A549 (cell line): ENCODE data around the gene CASP6. TPM values are rescaled to one million over a fixed set of nuclear protein-coding genes. Genes with fewer than 3 reads are reported as not detected.

Experiments
- ATAC-seq, 2 experiments: fragments of 200-7000 bp in 1 of 2; fragments of >200 bp in 1 of 2; cut with Nextera tagmentation in 1 of 2; cut with Tn5 transposase in 1 of 2; 3 replicates each; pipeline versions ENCODE4 v1.8.0 to v1.9.1; 2018 to 2020; ENCODE audit warnings: mild to moderate bottlenecking in 1 of 2, moderate library complexity in 1 of 2
- CTCF ChIA-PET: fragments of 300-600 bp; sonication (Branson Sonifier 250); formaldehyde crosslinking; extraction: SDS; loops from one replicate; lab custom pipeline; 2021; ENCODE audit warnings: antibody characterized with exemption, inconsistent platforms; lab: Yijun Ruan, JAX
- POLR2A ChIA-PET: fragments of 350-600 bp; formaldehyde crosslinking; extraction: SDS; loops from one replicate; lab custom pipeline; 2021; ENCODE audit warnings: antibody characterized with exemption, inconsistent platforms; lab: Yijun Ruan, JAX
- DNase-seq, 2 experiments: peaks; one replicate each; pipeline versions ENCODE4 v3.0.0 to v3.0.0-alpha.2; 2011 to 2016; ENCODE audit warnings: low read depth in 1 of 2, low spot score in 1 of 2
- FAIRE-seq: peaks from 2 replicates; lab custom pipeline; 2011; peaks lifted over from hg19 to GRCh38; lab: Jason Lieb, UNC
- H3K27ac ChIP-seq, 2 experiments: fragments of >200 bp; sonication (Bioruptor Twin); formaldehyde crosslinking; 3 replicates each; pipeline ENCODE4 v1.5.1; 2016 to 2017
- H3K4me1 ChIP-seq: fragments of >200 bp; sonication (Bioruptor Twin); formaldehyde crosslinking; 3 replicates; pipeline ENCODE4 v1.6.1; 2016
- H3K4me2 ChIP-seq: fragments of >200 bp; sonication (Bioruptor Twin); formaldehyde crosslinking; 3 replicates; pipeline ENCODE4 v1.6.1; 2016
- H3K4me3 ChIP-seq: fragments of >200 bp; sonication (Bioruptor Twin); formaldehyde crosslinking; 3 replicates; pipeline ENCODE4 v1.5.1; 2016
- H3K9me3 ChIP-seq: fragments of >200 bp; sonication (Bioruptor Twin); formaldehyde crosslinking; 3 replicates; pipeline ENCODE4 v1.6.1; 2016
- CEBPB ChIP-seq, 2 experiments: fragments of >200 bp in 1 of 2; sonication (Bioruptor Twin) in 1 of 2; formaldehyde crosslinking in 1 of 2; IDR thresholded peaks; 2 replicates each; pipeline ENCODE4 v1.6.1; 2012 to 2016
- CHD2 ChIP-seq: fragments of 150-350 bp; IDR thresholded peaks from 2 replicates; pipeline ENCODE4 v1.6.1; 2014; ENCODE audit warnings: low read length; ENCODE audit not compliant: partially characterized antibody
- EP300 ChIP-seq, 2 experiments: fragments of >200 bp; sonication (Bioruptor Twin); formaldehyde crosslinking; IDR thresholded peaks; 2 replicates in 1 of 2; 3 replicates in 1 of 2; pipeline ENCODE4 v1.6.1; 2016 to 2017
- FOSB ChIP-seq: fragments of 250-450 bp; sonication (Bioruptor Pico); IDR thresholded peaks from 2 replicates; pipeline ENCODE4 v1.5.0; 2020; ENCODE audit warnings: mild to moderate bottlenecking, moderate library complexity
- GATA3 ChIP-seq: IDR thresholded peaks from 2 replicates; pipeline ENCODE4 v1.6.1; 2012; ENCODE audit warnings: borderline replicate concordance
- HDAC2 ChIP-seq: fragments of 200-600 bp; sonication (generic); IDR thresholded peaks from 2 replicates; pipeline ENCODE4 v1.6.1; 2016
- HEYL ChIP-seq: fragments of 250-450 bp; sonication (Bioruptor Pico); IDR thresholded peaks from 2 replicates; pipeline ENCODE4 v1.8.0; 2021; ENCODE audit warnings: mild to moderate bottlenecking, moderate library complexity
- JUNB ChIP-seq: fragments of >200 bp; sonication (Bioruptor Twin); formaldehyde crosslinking; IDR thresholded peaks from 2 replicates; pipeline ENCODE4 v1.6.1; 2016
- MAFK ChIP-seq: fragments of 450-650 bp; IDR thresholded peaks from 2 replicates; pipeline ENCODE4 v1.6.1; 2014; ENCODE audit not compliant: partially characterized antibody
- MAZ ChIP-seq: fragments of 150-350 bp; IDR thresholded peaks from 2 replicates; pipeline ENCODE4 v1.6.1; 2014; ENCODE audit warnings: antibody characterized with exemption, low read depth, low read length, borderline replicate concordance
- POLR2AphosphoS2 ChIP-seq: conservative IDR thresholded peaks from 2 replicates; pipeline ENCODE4 v1.6.1; 2012; ENCODE audit warnings: low read length, improper control_type of control experiment, inconsistent platforms
- SREBF2 ChIP-seq: fragments of 450-650 bp; IDR thresholded peaks from 2 replicates; pipeline ENCODE4 v1.6.1; 2014; ENCODE audit warnings: mild to moderate bottlenecking, moderate library complexity
- TFCP2L1 ChIP-seq: fragments of 250-450 bp; sonication (Bioruptor Pico); IDR thresholded peaks from 2 replicates; pipeline ENCODE4 v1.5.0; 2021; ENCODE audit warnings: mild to moderate bottlenecking
- ZFP36 ChIP-seq: fragments of 450-650 bp; IDR thresholded peaks from 2 replicates; pipeline ENCODE4 v1.6.1; 2014; ENCODE audit warnings: borderline replicate concordance; ENCODE audit not compliant: partially characterized antibody
- WGBS: methylation state at CpG from one replicate; pipeline ENCODE4 v1.1.6; 2017; ENCODE audit errors: missing lambda C conversion rate; 5-methylcytosine and 5-hydroxymethylcytosine counted together
- polyA plus RNA-seq, 4 experiments: library from polyadenylated mRNA; depleted of rRNA in 3 of 4; stranded (reverse); fragments of >200 nt; fragmentation: RNase III in 1 of 4; extraction: RNeasy Plus Mini Kit Qiagen cat#74134 plus additional on column Dnase treatment in 1 of 4; gene quantifications; 2 replicates in 3 of 4; 3 replicates in 1 of 4; pipeline ENCODE4 v1.2.3, GENCODE V29; 2011 to 2017
- TF ChIP-seq, protein P1 (sequence below): fragments of 450-650 bp; IDR thresholded peaks from 2 replicates; pipeline ENCODE4 v1.6.1; 2014; ENCODE audit warnings: antibody characterized with exemption
- TF ChIP-seq, protein P2 (sequence below): IDR thresholded peaks from 2 replicates; pipeline ENCODE4 v1.6.1; 2012; ENCODE audit warnings: low read depth, borderline replicate concordance
- TF ChIP-seq, protein P3 (sequence below): fragments of >200 bp; sonication (Bioruptor Twin); formaldehyde crosslinking; IDR thresholded peaks from 3 replicates; pipeline ENCODE4 v1.5.1; 2016
- TF ChIP-seq, protein P4 (sequence below): IDR thresholded peaks from 2 replicates; pipeline ENCODE4 v1.6.1; 2012

The CASP6 gene
- polyA plus RNA-seq, 2 of the 4 experiments (the other 2 are of a cell fraction): 19.2 to 32.6 TPM

DNA sequence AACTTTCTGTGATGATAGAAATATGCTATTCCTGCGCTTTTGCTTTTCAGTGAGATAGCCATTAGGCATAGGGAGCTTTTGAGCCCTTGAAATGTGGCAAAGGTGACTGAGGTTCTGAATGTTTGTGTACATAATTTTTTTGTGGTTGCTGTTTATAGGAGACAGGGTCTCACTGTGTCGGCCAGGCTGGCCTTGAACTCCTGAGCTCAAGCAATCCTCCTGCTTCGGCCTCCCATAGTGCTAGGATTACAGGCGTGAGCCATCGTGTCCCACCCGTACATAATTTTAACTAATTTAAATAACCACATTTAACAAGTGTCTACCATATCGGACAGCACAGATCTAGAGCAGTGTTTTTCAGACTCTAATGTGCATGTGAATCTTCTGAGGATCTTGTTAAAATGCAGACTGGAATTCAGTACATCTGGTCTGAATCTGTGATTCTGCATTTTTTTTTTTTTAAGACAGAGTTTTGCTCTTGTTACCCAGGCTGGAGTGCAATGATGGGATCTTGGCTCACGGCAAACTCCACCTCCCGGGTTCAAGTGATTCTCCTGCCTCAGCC, 45.3 kb downstream of the CASP6 start:
- FAIRE-seq: no peak
- Histone ChIP-seq H3K27ac (no peak overlapping the region), H3K4me2 (no peak overlapping the region), H3K4me3 (no peak overlapping the region), H3K9me3 (no peaks in the 10 kb centered on the region), H3K4me1 (no peaks in the 10 kb centered on the region)
- POLR2A ChIA-PET: no interaction called here
- no peak for TF ChIP-seq POLR2AphosphoS2
- TF ChIP-seq, protein P1, sequence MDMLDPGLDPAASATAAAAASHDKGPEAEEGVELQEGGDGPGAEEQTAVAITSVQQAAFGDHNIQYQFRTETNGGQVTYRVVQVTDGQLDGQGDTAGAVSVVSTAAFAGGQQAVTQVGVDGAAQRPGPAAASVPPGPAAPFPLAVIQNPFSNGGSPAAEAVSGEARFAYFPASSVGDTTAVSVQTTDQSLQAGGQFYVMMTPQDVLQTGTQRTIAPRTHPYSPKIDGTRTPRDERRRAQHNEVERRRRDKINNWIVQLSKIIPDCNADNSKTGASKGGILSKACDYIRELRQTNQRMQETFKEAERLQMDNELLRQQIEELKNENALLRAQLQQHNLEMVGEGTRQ: no peak
- no peak for TF ChIP-seq TFCP2L1 (CRISPR knock-in tag)
- no peak for TF ChIP-seq MAZ
- no peak for TF ChIP-seq CEBPB (IDR thresholded peaks at IDR 0.05)
- TF ChIP-seq HEYL: no peak
- no peak for TF ChIP-seq ZFP36
- no peak for TF ChIP-seq CHD2
- no peak for TF ChIP-seq EP300 (IDR thresholded peaks at IDR 0.05)
- TF ChIP-seq, protein P2, sequence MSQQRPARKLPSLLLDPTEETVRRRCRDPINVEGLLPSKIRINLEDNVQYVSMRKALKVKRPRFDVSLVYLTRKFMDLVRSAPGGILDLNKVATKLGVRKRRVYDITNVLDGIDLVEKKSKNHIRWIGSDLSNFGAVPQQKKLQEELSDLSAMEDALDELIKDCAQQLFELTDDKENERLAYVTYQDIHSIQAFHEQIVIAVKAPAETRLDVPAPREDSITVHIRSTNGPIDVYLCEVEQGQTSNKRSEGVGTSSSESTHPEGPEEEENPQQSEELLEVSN: no peak
- DNase-seq: no peak
- CTCF ChIA-PET: interaction anchor here (2.3 kb wide), 1 partner anchor 225 kb away, joined by 8 read pairs; the partner anchor contains the start of gene SEC24B
- ATAC-seq: no peak
- 91% methylated on average over 9 of the region's 9 CpGs for WGBS

DNA sequence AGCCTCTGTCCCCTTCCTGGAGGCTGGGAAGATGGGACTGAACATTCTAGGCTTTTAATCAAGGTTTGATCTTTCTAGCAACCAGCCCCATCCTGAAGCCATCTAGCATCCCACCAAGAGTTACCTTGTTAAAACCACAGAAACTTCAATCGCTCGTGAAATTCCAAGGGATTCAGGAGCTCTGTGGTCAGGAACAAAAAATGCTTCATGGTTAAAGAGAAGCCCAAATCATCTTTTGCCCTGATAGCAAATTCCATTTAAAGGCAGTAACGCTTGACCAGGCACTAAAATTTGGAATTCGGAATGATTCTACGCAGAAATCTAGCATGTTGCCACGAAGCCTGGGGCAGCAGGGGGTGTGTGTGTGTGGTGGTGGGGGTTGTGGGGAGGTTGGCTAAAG, 47.8 kb downstream of the CASP6 start:
- POLR2A ChIA-PET: no interaction called here
- no peaks in the 10 kb centered on the region for H3K9me3 ChIP-seq
- H3K27ac ChIP-seq: no peak overlapping the region
- H3K4me2 ChIP-seq: no peak overlapping the region
- ATAC-seq (no peak), FAIRE-seq (no peak), DNase-seq (no peak)
- no peaks in the 10 kb centered on the region for H3K4me1 ChIP-seq
- no peak overlapping the region for H3K4me3 ChIP-seq
- WGBS: 62% methylated on average over 4 of the region's 6 CpGs
- CTCF ChIA-PET: interaction anchor here (1.8 kb wide), 1 partner anchor 228 kb away, joined by 3 read pairs; no protein-coding TSS in a partner anchor
- TF ChIP-seq, protein P3, sequence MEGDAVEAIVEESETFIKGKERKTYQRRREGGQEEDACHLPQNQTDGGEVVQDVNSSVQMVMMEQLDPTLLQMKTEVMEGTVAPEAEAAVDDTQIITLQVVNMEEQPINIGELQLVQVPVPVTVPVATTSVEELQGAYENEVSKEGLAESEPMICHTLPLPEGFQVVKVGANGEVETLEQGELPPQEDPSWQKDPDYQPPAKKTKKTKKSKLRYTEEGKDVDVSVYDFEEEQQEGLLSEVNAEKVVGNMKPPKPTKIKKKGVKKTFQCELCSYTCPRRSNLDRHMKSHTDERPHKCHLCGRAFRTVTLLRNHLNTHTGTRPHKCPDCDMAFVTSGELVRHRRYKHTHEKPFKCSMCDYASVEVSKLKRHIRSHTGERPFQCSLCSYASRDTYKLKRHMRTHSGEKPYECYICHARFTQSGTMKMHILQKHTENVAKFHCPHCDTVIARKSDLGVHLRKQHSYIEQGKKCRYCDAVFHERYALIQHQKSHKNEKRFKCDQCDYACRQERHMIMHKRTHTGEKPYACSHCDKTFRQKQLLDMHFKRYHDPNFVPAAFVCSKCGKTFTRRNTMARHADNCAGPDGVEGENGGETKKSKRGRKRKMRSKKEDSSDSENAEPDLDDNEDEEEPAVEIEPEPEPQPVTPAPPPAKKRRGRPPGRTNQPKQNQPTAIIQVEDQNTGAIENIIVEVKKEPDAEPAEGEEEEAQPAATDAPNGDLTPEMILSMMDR: no peak
- TF ChIP-seq, protein P1: no peak
- TF ChIP-seq, protein P4, sequence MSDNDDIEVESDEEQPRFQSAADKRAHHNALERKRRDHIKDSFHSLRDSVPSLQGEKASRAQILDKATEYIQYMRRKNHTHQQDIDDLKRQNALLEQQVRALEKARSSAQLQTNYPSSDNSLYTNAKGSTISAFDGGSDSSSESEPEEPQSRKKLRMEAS: no peak
- TF ChIP-seq HDAC2 (no peak), MAFK (no peak), SREBF2 (no peak), JUNB (no peak)

DNA sequence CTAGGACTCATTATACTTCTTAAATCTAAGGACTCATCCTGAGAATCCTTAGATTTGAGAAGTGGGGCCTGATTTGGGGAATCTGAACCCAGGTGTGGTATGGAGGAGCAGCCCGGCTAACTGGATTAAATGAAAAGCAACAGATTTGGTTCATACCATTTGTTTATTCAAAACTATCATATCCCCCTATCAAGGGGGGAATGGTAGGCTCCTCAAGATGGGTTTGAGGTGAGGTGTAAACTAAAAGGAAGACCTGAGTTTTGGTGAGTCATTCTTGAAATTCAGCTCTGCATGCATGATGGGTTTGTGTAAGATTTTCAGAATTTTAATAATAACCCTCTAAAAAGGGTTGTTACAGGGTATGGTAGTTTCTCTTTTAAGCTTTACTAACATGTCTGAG, 53.4 kb downstream of the CASP6 start:
- CTCF ChIA-PET: no interaction called here
- Histone ChIP-seq H3K4me1 (no peaks in the 10 kb centered on the region), H3K27ac (no peak overlapping the region), H3K4me2 (no peak overlapping the region), H3K4me3 (no peak overlapping the region), H3K9me3 (no peaks in the 10 kb centered on the region)
- FAIRE-seq (no peak), DNase-seq (no peak), ATAC-seq (no peak)
- no peak for TF ChIP-seq GATA3
- TF ChIP-seq FOSB (CRISPR knock-in tag): no peak
- no peak for TF ChIP-seq MAZ
- TF ChIP-seq HEYL: no peak
- TF ChIP-seq, protein P4: no peak
- 91% methylated on average over 1 of the region's 1 CpG for WGBS
- POLR2A ChIA-PET: no interaction called here
